ENCODE results near the gene ST6GALNAC3.

DNA sequence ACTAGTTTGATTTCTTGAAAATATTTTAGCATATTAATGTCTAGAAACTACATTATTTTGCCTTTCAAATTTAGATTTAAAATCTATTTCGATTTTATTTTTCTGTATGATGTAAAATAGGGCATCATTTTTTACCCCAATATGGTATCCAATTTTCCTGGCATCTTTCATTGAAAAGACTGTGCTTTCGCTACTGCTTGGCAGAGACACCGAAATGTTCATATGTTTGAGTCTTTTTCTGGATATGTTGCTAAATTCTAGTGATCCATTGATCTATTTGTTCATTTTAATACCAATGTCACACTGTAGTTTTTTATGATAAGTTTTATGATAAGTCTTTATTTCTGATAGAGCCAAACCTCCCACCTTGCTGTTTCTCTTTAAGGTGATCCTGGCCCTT, 24.3 kb downstream of the ST6GALNAC3 start:
- TF ChIP-seq, protein P1, sequence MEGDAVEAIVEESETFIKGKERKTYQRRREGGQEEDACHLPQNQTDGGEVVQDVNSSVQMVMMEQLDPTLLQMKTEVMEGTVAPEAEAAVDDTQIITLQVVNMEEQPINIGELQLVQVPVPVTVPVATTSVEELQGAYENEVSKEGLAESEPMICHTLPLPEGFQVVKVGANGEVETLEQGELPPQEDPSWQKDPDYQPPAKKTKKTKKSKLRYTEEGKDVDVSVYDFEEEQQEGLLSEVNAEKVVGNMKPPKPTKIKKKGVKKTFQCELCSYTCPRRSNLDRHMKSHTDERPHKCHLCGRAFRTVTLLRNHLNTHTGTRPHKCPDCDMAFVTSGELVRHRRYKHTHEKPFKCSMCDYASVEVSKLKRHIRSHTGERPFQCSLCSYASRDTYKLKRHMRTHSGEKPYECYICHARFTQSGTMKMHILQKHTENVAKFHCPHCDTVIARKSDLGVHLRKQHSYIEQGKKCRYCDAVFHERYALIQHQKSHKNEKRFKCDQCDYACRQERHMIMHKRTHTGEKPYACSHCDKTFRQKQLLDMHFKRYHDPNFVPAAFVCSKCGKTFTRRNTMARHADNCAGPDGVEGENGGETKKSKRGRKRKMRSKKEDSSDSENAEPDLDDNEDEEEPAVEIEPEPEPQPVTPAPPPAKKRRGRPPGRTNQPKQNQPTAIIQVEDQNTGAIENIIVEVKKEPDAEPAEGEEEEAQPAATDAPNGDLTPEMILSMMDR (IDR thresholded peaks at IDR 0.05; ENCODE audit: low read depth, low read length, poor library complexity, severe bottlenecking) = no peak
- TF ChIP-seq EZH2phosphoT487 (IDR thresholded peaks at IDR 0.05; ENCODE audit: borderline replicate concordance, low read length) = no peak
